K562 (cell line): ENCODE measurements around the gene SLC22A23. TPM values are rescaled to one million over a fixed set of nuclear protein-coding genes. Genes with fewer than 3 reads are reported as not detected.

Experiments used
- CHD2 ChIP-seq: IDR thresholded peaks from 2 replicates; pipeline ENCODE4 v1.6.1; 2011; ENCODE audit warnings: low read depth, low read length
- CXXC5 ChIP-seq: fragments of 250-450 bp; sonication (Bioruptor Pico); IDR thresholded peaks from 2 replicates; pipeline ENCODE4 v1.8.0; 2022; ENCODE audit warnings: inconsistent platforms, mild to moderate bottlenecking, moderate library complexity
- HDGF ChIP-seq: fragments of 450-650 bp; IDR thresholded peaks from 2 replicates; pipeline ENCODE4 v1.6.1; 2016
- KAT8 ChIP-seq: fragments of 450-650 bp; IDR thresholded peaks from 2 replicates; pipeline ENCODE4 v1.6.1; 2016; ENCODE audit warnings: low read depth, mild to moderate bottlenecking
- KLF13 ChIP-seq: fragments of 450-650 bp; IDR thresholded peaks from 2 replicates; pipeline ENCODE4 v1.6.1; 2016; ENCODE audit warnings: missing genetic modification characterization, low read depth, mild to moderate bottlenecking, missing compliant biosample characterization, moderate library complexity, borderline replicate concordance
- LCOR ChIP-seq: sonication (generic); formaldehyde crosslinking; IDR thresholded peaks from 2 replicates; pipeline ENCODE4 v1.8.0; 2022; ENCODE audit warnings: mild to moderate bottlenecking, missing genetic modification reagents
- MIER1 ChIP-seq: fragments of 450-650 bp; IDR thresholded peaks from 2 replicates; pipeline ENCODE4 v1.6.1; 2016; ENCODE audit warnings: antibody characterized with exemption, mild to moderate bottlenecking, low read depth
- NELFE ChIP-seq: IDR thresholded peaks from 2 replicates; pipeline ENCODE4 v1.6.1; 2011; ENCODE audit warnings: mild to moderate bottlenecking; ENCODE audit not compliant: insufficient read depth, insufficient read length
- NR2C1 ChIP-seq, 2 experiments: fragments of 450-650 bp; IDR thresholded peaks; 2 replicates each; pipeline ENCODE4 v1.6.1; 2017; ENCODE audit warnings: mild to moderate bottlenecking in 2 of 2, antibody characterized with exemption in 1 of 2, inconsistent platforms in 1 of 2, missing compliant biosample characterization in 1 of 2, missing genetic modification characterization in 1 of 2
- SIN3A ChIP-seq, 2 experiments: fragments of 150-350 bp in 1 of 2; IDR thresholded peaks; 2 replicates each; pipeline ENCODE4 v1.6.1; 2011 to 2016; ENCODE audit warnings: borderline replicate concordance in 2 of 2, low read depth in 2 of 2, low read length in 2 of 2, mild to moderate bottlenecking in 2 of 2, moderate library complexity in 2 of 2; ENCODE audit not compliant: control insufficient read depth in 1 of 2
- SIN3B ChIP-seq: fragments of 450-650 bp; IDR thresholded peaks from 2 replicates; pipeline ENCODE4 v1.6.1; 2017; ENCODE audit warnings: low read depth, mild to moderate bottlenecking, moderate library complexity
- TEAD4 ChIP-seq, 2 experiments: sonication (generic) in 1 of 2; formaldehyde crosslinking in 1 of 2; IDR thresholded peaks; 2 replicates each; pipeline versions ENCODE4 v1.6.1 to v1.8.0; 2012 to 2022; ENCODE audit warnings: borderline replicate concordance in 1 of 2, inconsistent platforms in 1 of 2, low read length in 1 of 2, mild to moderate bottlenecking in 1 of 2, missing genetic modification reagents in 1 of 2
- ZMIZ1 ChIP-seq, 2 experiments: fragments of 150-350 bp in 1 of 2; IDR thresholded peaks; 2 replicates each; pipeline ENCODE4 v1.6.1; 2012 to 2016; ENCODE audit warnings: low read depth in 2 of 2, low read length in 2 of 2, mild to moderate bottlenecking in 1 of 2, moderate library complexity in 1 of 2
- ZNF384 ChIP-seq: IDR thresholded peaks from 2 replicates; pipeline ENCODE4 v1.6.1; 2012; ENCODE audit warnings: low read depth, low read length, improper control_type of control experiment
- polyA plus RNA-seq, 8 experiments: library from polyadenylated mRNA; depleted of rRNA in 4 of 8; stranded (reverse) in 5 of 8; unstranded in 3 of 8; fragments of >200 nt; fragmentation: Nextera tagmentation in 2 of 8; fragmentation: Illumina TruSeq in 1 of 8; extraction: Ambion mirVana in 2 of 8; extraction: Trizol in 1 of 8; gene quantifications; 2 replicates each; pipeline versions ENCODE4 v1.2.1 to v1.2.3, GENCODE V29; 2011 to 2014; ENCODE audit warnings: inconsistent platforms in 1 of 8, missing spikeins in 1 of 8
- total RNA-seq, 7 experiments: library from RNA; depleted of rRNA in 6 of 7; stranded (reverse); fragments of >200 nt in 6 of 7; fragmentation: Illumina TruSeq in 2 of 7; extraction: Trizol in 2 of 7; gene quantifications; 2 replicates each; pipeline versions ENCODE4 v1.2.1 to v1.2.3, GENCODE V29; 2011 to 2021; ENCODE audit warnings: low replicate concordance in 1 of 7
- TF ChIP-seq, protein P1 (sequence below): fragments of 450-650 bp; formaldehyde crosslinking; IDR thresholded peaks from 2 replicates; pipeline ENCODE4 v1.4.0; 2020; ENCODE audit warnings: mild to moderate bottlenecking, moderate library complexity
- TF ChIP-seq, protein P2 (sequence below): sonication (generic); formaldehyde crosslinking; IDR thresholded peaks from 2 replicates; pipeline ENCODE4 v1.8.1; 2023; ENCODE audit warnings: missing genetic modification reagents, mild to moderate bottlenecking, borderline replicate concordance

SLC22A23 gene
- total and polyA plus RNA-seq, 9 of the 15 experiments (the other 6 are each of a cell fraction or from before 2014, with no cell fraction given), result 0.30 to 8.7 (median 2.5) TPM

DNA sequence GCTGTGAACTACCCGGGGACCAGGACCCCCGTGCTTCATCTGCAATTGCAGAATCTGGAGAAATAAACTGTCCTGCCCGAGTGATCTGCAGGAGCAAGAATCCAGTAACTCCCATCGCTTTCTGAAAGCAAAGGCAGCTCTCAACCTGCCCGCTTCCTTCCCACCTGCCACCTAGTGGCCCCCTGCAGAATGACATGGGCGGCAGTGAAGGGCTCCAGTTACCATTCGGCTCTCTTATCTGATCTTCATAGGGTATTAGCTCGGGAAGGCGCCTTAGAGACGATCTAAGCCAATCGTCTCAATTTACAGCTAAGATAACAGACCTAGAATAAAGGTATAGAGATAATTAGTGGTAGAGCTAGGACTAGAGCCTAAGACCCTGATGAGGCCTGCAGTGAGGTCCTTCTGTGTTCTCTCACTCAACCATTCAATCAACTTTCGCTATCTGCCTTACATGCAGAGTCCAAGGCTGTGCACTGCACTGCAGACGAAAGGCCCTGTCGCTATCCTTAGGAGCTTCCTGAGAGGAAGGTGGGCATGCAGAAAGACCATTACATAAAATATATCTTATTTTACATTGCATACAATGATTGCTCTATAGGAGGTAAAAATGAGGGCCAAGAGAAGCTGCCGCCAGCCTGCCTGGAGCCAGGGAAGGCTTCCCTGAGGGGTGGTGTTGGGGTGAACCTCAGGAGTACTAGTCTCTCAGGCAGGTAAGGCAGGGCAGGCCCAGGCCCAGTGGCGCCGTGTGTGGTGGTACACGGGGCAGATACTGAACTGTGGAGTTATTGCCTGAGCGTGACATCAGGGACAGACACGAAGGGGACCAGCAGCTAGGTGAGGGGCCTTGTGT, 205.2 kb downstream of the SLC22A23 start (continued):
- TF ChIP-seq ZMIZ1 (IDR thresholded peaks at IDR 0.05; ENCODE audit: low read depth in 2 of 2, low read length in 2 of 2) (peak in 1 of 2 experiments; percentile 65; a peak in 1 of 4 replicates), SIN3B (no peak), NR2C1 (IDR thresholded peaks at IDR 0.05) (no peak), NR2C1 (tag; IDR thresholded peaks at IDR 0.05) (no peak), NELFE (no peak), SIN3A (IDR thresholded peaks at IDR 0.05; ENCODE audit: borderline replicate concordance in 2 of 2, control insufficient read depth in 1 of 2, low read depth in 2 of 2, low read length in 2 of 2) (no peak), TEAD4 (IDR thresholded peaks at IDR 0.05; ENCODE audit: low read length) (peak; percentile 33), TEAD4 (CRISPR knock-in tag; IDR thresholded peaks at IDR 0.05; ENCODE audit: borderline replicate concordance) (no peak), ZNF384 (peak; percentile 74), KLF13 (tag) (no peak), CHD2 (no peak), LCOR (CRISPR knock-in tag) (0 out of 2 replicates have a peak, but pooled peaks have one; percentile 28), KAT8 (no peak), HDGF (peak; percentile 57), MIER1 (no peak), CXXC5 (peak; percentile 71)
- TF ChIP-seq, protein P1, sequence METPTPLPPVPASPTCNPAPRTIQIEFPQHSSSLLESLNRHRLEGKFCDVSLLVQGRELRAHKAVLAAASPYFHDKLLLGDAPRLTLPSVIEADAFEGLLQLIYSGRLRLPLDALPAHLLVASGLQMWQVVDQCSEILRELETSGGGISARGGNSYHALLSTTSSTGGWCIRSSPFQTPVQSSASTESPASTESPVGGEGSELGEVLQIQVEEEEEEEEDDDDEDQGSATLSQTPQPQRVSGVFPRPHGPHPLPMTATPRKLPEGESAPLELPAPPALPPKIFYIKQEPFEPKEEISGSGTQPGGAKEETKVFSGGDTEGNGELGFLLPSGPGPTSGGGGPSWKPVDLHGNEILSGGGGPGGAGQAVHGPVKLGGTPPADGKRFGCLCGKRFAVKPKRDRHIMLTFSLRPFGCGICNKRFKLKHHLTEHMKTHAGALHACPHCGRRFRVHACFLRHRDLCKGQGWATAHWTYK (CRISPR knock-in tag), result no peak
- TF ChIP-seq, protein P2, sequence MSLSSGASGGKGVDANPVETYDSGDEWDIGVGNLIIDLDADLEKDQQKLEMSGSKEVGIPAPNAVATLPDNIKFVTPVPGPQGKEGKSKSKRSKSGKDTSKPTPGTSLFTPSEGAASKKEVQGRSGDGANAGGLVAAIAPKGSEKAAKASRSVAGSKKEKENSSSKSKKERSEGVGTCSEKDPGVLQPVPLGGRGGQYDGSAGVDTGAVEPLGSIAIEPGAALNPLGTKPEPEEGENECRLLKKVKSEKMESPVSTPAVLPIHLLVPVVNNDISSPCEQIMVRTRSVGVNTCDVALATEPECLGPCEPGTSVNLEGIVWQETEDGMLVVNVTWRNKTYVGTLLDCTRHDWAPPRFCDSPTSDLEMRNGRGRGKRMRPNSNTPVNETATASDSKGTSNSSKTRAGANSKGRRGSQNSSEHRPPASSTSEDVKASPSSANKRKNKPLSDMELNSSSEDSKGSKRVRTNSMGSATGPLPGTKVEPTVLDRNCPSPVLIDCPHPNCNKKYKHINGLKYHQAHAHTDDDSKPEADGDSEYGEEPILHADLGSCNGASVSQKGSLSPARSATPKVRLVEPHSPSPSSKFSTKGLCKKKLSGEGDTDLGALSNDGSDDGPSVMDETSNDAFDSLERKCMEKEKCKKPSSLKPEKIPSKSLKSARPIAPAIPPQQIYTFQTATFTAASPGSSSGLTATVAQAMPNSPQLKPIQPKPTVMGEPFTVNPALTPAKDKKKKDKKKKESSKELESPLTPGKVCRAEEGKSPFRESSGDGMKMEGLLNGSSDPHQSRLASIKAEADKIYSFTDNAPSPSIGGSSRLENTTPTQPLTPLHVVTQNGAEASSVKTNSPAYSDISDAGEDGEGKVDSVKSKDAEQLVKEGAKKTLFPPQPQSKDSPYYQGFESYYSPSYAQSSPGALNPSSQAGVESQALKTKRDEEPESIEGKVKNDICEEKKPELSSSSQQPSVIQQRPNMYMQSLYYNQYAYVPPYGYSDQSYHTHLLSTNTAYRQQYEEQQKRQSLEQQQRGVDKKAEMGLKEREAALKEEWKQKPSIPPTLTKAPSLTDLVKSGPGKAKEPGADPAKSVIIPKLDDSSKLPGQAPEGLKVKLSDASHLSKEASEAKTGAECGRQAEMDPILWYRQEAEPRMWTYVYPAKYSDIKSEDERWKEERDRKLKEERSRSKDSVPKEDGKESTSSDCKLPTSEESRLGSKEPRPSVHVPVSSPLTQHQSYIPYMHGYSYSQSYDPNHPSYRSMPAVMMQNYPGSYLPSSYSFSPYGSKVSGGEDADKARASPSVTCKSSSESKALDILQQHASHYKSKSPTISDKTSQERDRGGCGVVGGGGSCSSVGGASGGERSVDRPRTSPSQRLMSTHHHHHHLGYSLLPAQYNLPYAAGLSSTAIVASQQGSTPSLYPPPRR, result no peak
